T-cell (primary cell): ENCODE data around the gene ASAP3. TPM values are rescaled to one million over a fixed set of nuclear protein-coding genes. Genes with fewer than 3 reads are reported as not detected.

Experiments
- ATAC-seq, 4 experiments: fragments of 200-7000 bp in 3 of 4; fragments of 150-1000 bp in 1 of 4; cut with Tn5 transposase; replicated peaks in 1 of 4; 1 replicate in 3 of 4; 2 replicates in 1 of 4; pipeline ENCODE4 v1.10.0; 2021; ENCODE audit warnings: moderate library complexity in 3 of 4, mild to moderate bottlenecking in 2 of 4, moderate number of reproducible peaks in 1 of 4
- CTCF ChIA-PET, 2 donors: fragments of 300-600 bp; sonication (Branson Sonifier 250); formaldehyde crosslinking; loops; one replicate each; lab custom pipeline; 2022; ENCODE audit warnings: antibody characterized with exemption in 2 of 2; lab: Charles Lee
- POLR2A ChIA-PET, 2 donors: fragments of 300-600 bp; sonication (Branson Sonifier 250); formaldehyde crosslinking; loops; one replicate each; lab custom pipeline; 2022; ENCODE audit warnings: antibody characterized with exemption in 2 of 2; lab: Charles Lee
- DNase-seq, 35 experiments: peaks; one replicate each; pipeline versions ENCODE4 v3.0.0 to v3.0.0-alpha.2; 2013 to 2023
- H3K27ac ChIP-seq: one replicate; pipeline ENCODE4 v1.5.1; 2013; ENCODE audit warnings: low read length
- H3K27me3 ChIP-seq, 2 experiments: replicated peaks in 1 of 2; 1 replicate in 1 of 2; 2 replicates in 1 of 2; pipeline versions ENCODE4 v1.6.1 to v1.7.0; 2013; ENCODE audit warnings: low read length in 1 of 2, mixed read lengths in 1 of 2; ENCODE audit not compliant: control insufficient read depth in 2 of 2, insufficient read depth in 2 of 2; ENCODE audit errors: extremely low read depth in 1 of 2
- H3K36me3 ChIP-seq, 2 donors: 1 replicate in 1 of 2; 2 replicates in 1 of 2; pipeline versions ENCODE4 v1.6.1 to v1.7.0; 2013; ENCODE audit warnings: low read length in 1 of 2; ENCODE audit not compliant: control insufficient read depth in 2 of 2, insufficient read depth in 1 of 2; ENCODE audit errors: extremely low read depth in 1 of 2
- H3K4me1 ChIP-seq, 2 experiments: 1 replicate in 1 of 2; 2 replicates in 1 of 2; pipeline versions ENCODE4 v1.6.1 to v1.7.0; 2013; ENCODE audit warnings: low read length in 2 of 2, mixed read lengths in 1 of 2; ENCODE audit not compliant: insufficient read depth in 2 of 2, control insufficient read depth in 1 of 2; ENCODE audit errors: extremely low read depth in 1 of 2
- H3K4me3 ChIP-seq, 2 donors: 1 replicate in 1 of 2; 2 replicates in 1 of 2; pipeline versions ENCODE4 v1.5.1 to v1.7.0; 2013; ENCODE audit warnings: mild to moderate bottlenecking in 2 of 2, low read length in 1 of 2, moderate library complexity in 1 of 2; ENCODE audit not compliant: control insufficient read depth in 1 of 2; ENCODE audit errors: extremely low read depth in 1 of 2
- H3K9me3 ChIP-seq: 2 replicates; pipeline ENCODE4 v1.7.0; 2013
- H3K27ac Mint-ChIP-seq, 2 donors: one replicate each; pipeline ENCODE4 v1.8.0; 2020 to 2021; ENCODE audit warnings: mild to moderate bottlenecking in 2 of 2, mixed read lengths in 2 of 2
- H3K27me3 Mint-ChIP-seq, 2 donors: one replicate each; pipeline ENCODE4 v1.8.0; 2021 to 2022; ENCODE audit warnings: mixed read lengths in 2 of 2
- H3K36me3 Mint-ChIP-seq: one replicate; pipeline ENCODE4 v1.8.0; 2021; ENCODE audit warnings: mixed read lengths
- H3K4me1 Mint-ChIP-seq, 3 donors: one replicate each; pipeline ENCODE4 v1.8.0; 2020 to 2022; ENCODE audit warnings: mixed read lengths in 3 of 3, mild to moderate bottlenecking in 1 of 3
- H3K4me3 Mint-ChIP-seq, 3 donors: one replicate each; pipeline ENCODE4 v1.8.0; 2020 to 2022; ENCODE audit warnings: mild to moderate bottlenecking in 3 of 3, mixed read lengths in 3 of 3, moderate library complexity in 3 of 3
- H3K9me3 Mint-ChIP-seq, 3 donors: one replicate each; pipeline ENCODE4 v1.8.0; 2020 to 2022; ENCODE audit warnings: mixed read lengths in 3 of 3
- WGBS: methylation state at CpG from one replicate; pipeline ENCODE4 v1.1.5; 2013; ENCODE audit warnings: missing lambda C conversion rate; ENCODE audit not compliant: insufficient coverage; 5-methylcytosine and 5-hydroxymethylcytosine counted together
- total RNA-seq, 35 experiments: library from RNA in 6 of 35; stranded (reverse) in 6 of 35; fragments of 120-200 nt in 1 of 35; gene quantifications; one replicate each; pipeline versions ENCODE4 v1.2.1 to v1.2.4 and lab custom pipeline; 2013 to 2026

Gene ASAP3
- total RNA-seq, 5 donors from 2014 or later (not counting 1 experiment from before 2014, with no cell fraction given), result 1.2 to 2.8 (median 2.1) TPM

DNA sequence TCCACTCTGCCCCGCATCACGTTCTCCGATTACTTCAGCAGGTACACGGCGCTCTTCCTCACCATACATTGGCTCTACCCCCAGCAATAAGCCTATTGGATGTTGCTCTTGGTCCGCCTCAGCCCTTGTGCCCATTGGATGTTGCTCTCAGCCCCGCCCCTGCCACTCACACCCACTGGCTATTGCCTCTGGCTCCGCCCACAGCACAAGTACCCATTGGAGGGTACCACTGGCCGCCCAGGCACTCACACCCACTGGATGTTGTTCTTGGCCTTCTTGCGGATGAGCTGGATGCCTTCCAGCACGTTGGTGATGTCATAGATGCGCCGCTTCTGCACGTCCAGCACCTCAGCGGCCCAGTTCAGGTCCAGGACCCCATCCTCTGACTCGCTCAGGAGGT, 37.6 kb upstream of the ASAP3 start:
- Histone ChIP-seq H3K27ac (no peak overlapping the region), H3K4me1 (peaks cover 21 to 35% of the 10 kb centered on the region in 2 experiments), H3K9me3 (no peaks in the 10 kb centered on the region), H3K27me3 (no peaks in the 10 kb centered on the region), H3K4me3 (no peak overlapping the region), H3K36me3 (no peaks in the 10 kb centered on the region)
- H3K9me3 Mint-ChIP-seq, result no peaks in the 10 kb centered on the region
- no peaks in the 10 kb centered on the region for H3K36me3 Mint-ChIP-seq
- H3K27ac Mint-ChIP-seq, result peak overlapping the region; percentile 25 to 50
- no peak for ATAC-seq
- CTCF ChIA-PET, result interaction anchor here in 1 of 2 donors (1.4 kb wide), 1 partner anchor 25 kb away, joined by 4 read pairs; no protein-coding TSS in a partner anchor
- no peak overlapping the region for H3K4me3 Mint-ChIP-seq
- POLR2A ChIA-PET, result no interaction called here
- 98% methylated on average over 14 of the region's 16 CpGs for WGBS
- no peaks in the 10 kb centered on the region for H3K27me3 Mint-ChIP-seq
- peaks cover 17 to 42% (median 32%) of the 10 kb centered on the region in 3 donors for H3K4me1 Mint-ChIP-seq
- DNase-seq, result no peak

- H3K9me3 Mint-ChIP-seq, result no peaks in the 10 kb centered on the region
- DNase-seq, result no peak
- H3K27me3 ChIP-seq, result no peaks in the 10 kb centered on the region
- H3K36me3 ChIP-seq, result peaks cover 0 to 3% of the 10 kb centered on the region in 2 donors
- 96% methylated on average over 7 of the region's 9 CpGs for WGBS
- no peaks in the 10 kb centered on the region for H3K27me3 Mint-ChIP-seq
- ATAC-seq, result no peak
- H3K27ac Mint-ChIP-seq, result no peak overlapping the region
- H3K4me1 ChIP-seq, result no peaks in the 10 kb centered on the region
- no peaks in the 10 kb centered on the region for H3K9me3 ChIP-seq
- H3K27ac ChIP-seq, result no peak overlapping the region
- no peak overlapping the region for H3K4me3 ChIP-seq
- H3K4me3 Mint-ChIP-seq, result no peak overlapping the region
- no peaks in the 10 kb centered on the region for H3K36me3 Mint-ChIP-seq
- H3K4me1 Mint-ChIP-seq, result peaks cover 0 to 6% (median 4%) of the 10 kb centered on the region in 3 donors
- CTCF ChIA-PET, result interaction anchor here (0.7 to 2.7 kb wide), 2 partner anchors 20 to 22 kb away, joined by 8 to 11 read pairs; no protein-coding TSS in a partner anchor
- POLR2A ChIA-PET, result no interaction called here
These were observed 33.6 kb upstream of the ASAP3 start for GRCh38 chr1:23517581-23517980.

DNA sequence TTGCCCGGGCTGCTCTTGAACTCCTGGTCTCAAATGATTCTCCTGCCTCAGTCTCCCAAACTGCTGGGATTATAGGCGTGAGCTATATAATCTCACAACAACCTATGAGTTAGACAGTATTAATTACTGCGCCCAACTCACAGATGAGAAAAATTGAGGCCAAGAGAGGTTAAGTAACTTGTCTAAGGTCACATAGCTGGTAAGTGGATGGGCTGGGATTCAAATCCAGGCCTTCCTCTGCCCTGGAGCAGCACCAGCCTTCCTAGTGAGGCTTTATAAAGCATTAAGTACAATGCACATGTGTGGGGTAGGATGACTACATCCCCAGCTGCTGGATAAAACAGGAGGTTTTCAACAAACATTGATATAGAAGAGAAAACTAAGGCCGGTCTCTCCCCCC, 31.9 kb upstream of the ASAP3 start:
- H3K9me3 Mint-ChIP-seq, result no peaks in the 10 kb centered on the region
- no peak overlapping the region for H3K27ac ChIP-seq
- ATAC-seq (no peak), DNase-seq (no peak)
- no peaks in the 10 kb centered on the region for H3K36me3 Mint-ChIP-seq
- H3K27me3 ChIP-seq, result no peaks in the 10 kb centered on the region
- H3K9me3 ChIP-seq, result no peaks in the 10 kb centered on the region
- H3K4me3 Mint-ChIP-seq, result no peak overlapping the region
- CTCF ChIA-PET, result interaction anchor here (0.5 to 1.5 kb wide), 2 partner anchors 16 to 18 kb away, joined by 3 to 5 read pairs; no protein-coding TSS in a partner anchor
- no peaks in the 10 kb centered on the region for H3K4me1 Mint-ChIP-seq
- WGBS, result no CpG with 5 or more reads among the region's 4 CpGs
- H3K36me3 ChIP-seq, result peaks cover 0 to 3% of the 10 kb centered on the region in 2 donors
- H3K4me1 ChIP-seq, result no peaks in the 10 kb centered on the region
- no peak overlapping the region for H3K4me3 ChIP-seq
- H3K27me3 Mint-ChIP-seq, result no peaks in the 10 kb centered on the region
- POLR2A ChIA-PET, result no interaction called here
- no peak overlapping the region for H3K27ac Mint-ChIP-seq

- no peak for DNase-seq
- Histone ChIP-seq H3K4me3 (no peak overlapping the region), H3K4me1 (no peaks in the 10 kb centered on the region), H3K9me3 (no peaks in the 10 kb centered on the region), H3K27me3 (no peaks in the 10 kb centered on the region), H3K27ac (no peak overlapping the region), H3K36me3 (peaks cover 0 to 5% of the 10 kb centered on the region in 2 donors)
- Mint-ChIP-seq H3K9me3 (no peaks in the 10 kb centered on the region), H3K4me1 (no peaks in the 10 kb centered on the region), H3K36me3 (no peaks in the 10 kb centered on the region), H3K27ac (no peak overlapping the region), H3K27me3 (no peaks in the 10 kb centered on the region), H3K4me3 (no peak overlapping the region)
- POLR2A ChIA-PET, result interaction anchor here in 1 of 2 donors (0.9 kb wide), 1 partner anchor 23 kb away, joined by 3 read pairs; no protein-coding TSS in a partner anchor
- ATAC-seq, result no peak
- WGBS, result 100% methylated on average over 3 of the region's 3 CpGs
- CTCF ChIA-PET, result interaction anchor here (0.6 to 0.8 kb wide), 3 partner anchors 21 to 254 kb away, joined by 3 to 4 read pairs (median 3); no protein-coding TSS in a partner anchor
These were observed 30.2 kb upstream of the ASAP3 start for GRCh38 chr1:23514111-23514679.

DNA sequence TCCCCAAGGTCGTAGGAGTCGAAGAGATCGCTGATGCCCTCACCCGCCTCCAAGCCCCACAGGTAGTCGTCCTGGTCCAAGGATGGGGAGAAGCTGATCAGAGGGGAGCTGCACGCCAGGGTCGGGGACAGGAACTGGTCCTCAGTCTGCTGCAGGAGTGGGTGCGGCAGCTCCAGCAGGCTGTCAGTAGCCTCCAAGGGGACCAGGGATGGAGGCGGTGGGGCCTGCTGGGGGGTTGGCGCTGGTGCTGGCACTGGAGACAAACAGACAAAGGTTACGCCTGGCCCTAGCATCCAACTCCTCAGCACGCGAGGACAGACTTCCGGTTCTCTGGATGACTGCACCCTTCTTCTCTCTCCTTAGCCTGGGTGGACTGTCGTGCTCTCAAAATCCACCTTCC, 25.9 kb upstream of the ASAP3 start:
- Histone ChIP-seq H3K27me3 (no peaks in the 10 kb centered on the region), H3K4me1 (no peaks in the 10 kb centered on the region), H3K9me3 (no peaks in the 10 kb centered on the region), H3K27ac (no peak overlapping the region), H3K4me3 (no peak overlapping the region), H3K36me3 (peaks cover 0 to 2% of the 10 kb centered on the region in 2 donors)
- Mint-ChIP-seq H3K9me3 (no peaks in the 10 kb centered on the region), H3K27ac (no peak overlapping the region), H3K4me1 (no peaks in the 10 kb centered on the region), H3K36me3 (no peaks in the 10 kb centered on the region), H3K4me3 (no peak overlapping the region), H3K27me3 (no peaks in the 10 kb centered on the region)
- POLR2A ChIA-PET, result no interaction called here
- DNase-seq, result no peak
- WGBS, result 98% methylated on average over 14 of the region's 15 CpGs
- no peak for ATAC-seq
- CTCF ChIA-PET, result no interaction called here

DNA sequence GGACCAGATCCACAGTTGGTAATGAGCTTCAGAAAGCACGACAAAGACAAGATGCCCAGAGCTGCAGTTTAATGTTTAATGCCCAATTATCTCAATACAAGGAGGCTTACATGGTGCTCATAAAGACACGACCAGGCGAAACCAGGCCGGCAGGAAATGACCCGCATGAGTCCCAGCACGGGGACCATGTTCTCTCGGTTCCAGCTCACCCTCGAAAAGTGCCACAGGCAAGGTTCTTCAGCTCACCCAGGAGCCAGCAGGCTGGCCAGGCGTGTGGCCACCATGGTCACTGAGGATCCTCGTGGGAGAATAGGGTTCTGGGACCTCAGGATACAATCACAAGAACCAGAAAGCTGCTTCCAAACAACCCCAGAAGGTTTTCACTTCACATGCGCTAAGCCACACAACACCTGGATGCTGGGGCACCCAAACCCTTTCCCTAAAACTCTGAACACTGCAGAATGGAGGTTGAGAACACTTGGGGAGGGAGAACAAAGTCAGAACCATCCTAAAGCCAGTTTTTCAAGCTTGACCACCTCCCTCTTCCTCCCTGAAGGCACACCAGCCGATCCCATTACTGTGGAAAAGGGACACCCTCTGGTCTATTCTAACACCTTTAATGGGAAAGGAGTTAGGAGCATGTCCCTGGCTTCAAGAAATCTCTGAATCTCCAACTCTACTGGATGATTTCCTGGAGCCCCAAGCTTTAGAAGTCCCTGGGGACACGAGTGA, 22.6 kb upstream of the ASAP3 start:
- CTCF ChIA-PET, result interaction anchor here (0.5 to 1.3 kb wide), 3 partner anchors 10 to 147 kb away, joined by 3 to 6 read pairs (median 4); no protein-coding TSS in a partner anchor
- no peak for ATAC-seq
- Histone ChIP-seq H3K4me1 (no peaks in the 10 kb centered on the region), H3K27me3 (no peaks in the 10 kb centered on the region), H3K9me3 (no peaks in the 10 kb centered on the region), H3K36me3 (peaks cover 0 to 2% of the 10 kb centered on the region in 2 donors), H3K27ac (no peak overlapping the region), H3K4me3 (no peak overlapping the region)
- peak overlapping the region in 1 of 2 donors; percentile 19 for H3K27ac Mint-ChIP-seq
- POLR2A ChIA-PET, result interaction anchor here in 1 of 2 donors (0.5 kb wide), 1 partner anchor 190 kb away, joined by 6 read pairs; no protein-coding TSS in a partner anchor
- no peaks in the 10 kb centered on the region for H3K27me3 Mint-ChIP-seq
- WGBS, result 74% methylated on average over 9 of the region's 13 CpGs
- no peak for DNase-seq
- no peaks in the 10 kb centered on the region for H3K36me3 Mint-ChIP-seq
- no peak overlapping the region for H3K4me3 Mint-ChIP-seq
- no peaks in the 10 kb centered on the region for H3K9me3 Mint-ChIP-seq
- no peaks in the 10 kb centered on the region for H3K4me1 Mint-ChIP-seq
